GM08714 (cell line): ENCODE measurements around the gene RBM45.

Experiments
- H3K4me3 ChIP-seq: fragments of 200-500 bp; sonication (Bioruptor generic); 2 replicates; pipeline ENCODE4 v1.5.1; 2014; ENCODE audit warnings: mild to moderate bottlenecking, low read length, inconsistent platforms
- ZNF274 ChIP-seq: IDR thresholded peaks from 2 replicates; pipeline ENCODE4 v1.6.1; 2012; ENCODE audit warnings: mild to moderate bottlenecking, low read depth, low read length

The RBM45 gene

DNA sequence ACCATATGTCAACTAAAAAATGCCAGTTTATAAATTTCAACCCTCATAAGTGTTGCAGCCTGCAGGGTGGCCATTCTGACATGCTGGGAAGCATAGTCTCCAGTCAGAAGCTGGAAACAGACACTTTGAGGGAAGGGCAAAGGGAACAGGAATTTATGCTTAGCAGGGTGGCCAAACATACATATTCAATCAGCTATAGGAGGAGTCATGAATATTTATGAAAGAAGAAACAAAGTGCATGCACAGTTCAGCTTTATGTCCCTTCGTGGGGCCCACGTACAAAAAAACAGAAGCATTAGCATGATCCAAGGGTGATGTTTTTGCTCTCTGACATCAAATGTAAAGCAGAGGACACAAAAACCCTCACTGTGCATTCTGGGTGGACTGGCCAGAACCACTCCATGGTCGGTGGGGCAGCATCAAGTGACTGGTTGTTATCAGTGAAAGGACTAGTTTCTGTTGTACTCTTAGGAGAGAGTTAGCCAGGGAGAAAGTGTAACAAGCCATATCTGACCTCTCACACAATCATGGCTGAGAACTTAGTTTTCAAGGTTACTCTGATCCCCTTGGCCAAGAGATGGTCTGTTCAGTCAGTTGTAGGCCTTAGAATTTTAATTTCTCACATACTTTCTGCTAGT lies 29.7 kb upstream of the RBM45 start:
- TF ChIP-seq ZNF274, result no peak
- no peak overlapping the region for H3K4me3 ChIP-seq

DNA sequence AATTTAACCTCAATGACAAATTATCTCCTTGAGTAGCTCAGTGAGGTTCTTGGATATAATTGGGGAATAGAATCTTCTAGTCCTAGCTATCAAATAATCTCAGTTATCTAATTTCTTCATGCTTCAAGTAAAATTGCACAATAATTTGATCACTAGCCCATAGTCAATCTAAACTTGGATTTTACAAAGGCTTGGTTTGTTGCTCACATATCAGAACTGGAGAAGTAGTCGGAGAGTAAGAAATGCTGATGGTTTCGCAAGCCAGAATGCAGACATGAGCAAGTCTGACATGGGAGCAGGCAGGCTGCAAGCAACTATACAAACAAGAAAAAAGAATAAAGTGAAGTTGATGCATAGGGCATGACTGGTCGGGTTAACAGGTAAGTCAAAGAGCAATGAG lies 28.0 kb upstream of the RBM45 start:
- no peak overlapping the region for H3K4me3 ChIP-seq
- no peak for TF ChIP-seq ZNF274

DNA sequence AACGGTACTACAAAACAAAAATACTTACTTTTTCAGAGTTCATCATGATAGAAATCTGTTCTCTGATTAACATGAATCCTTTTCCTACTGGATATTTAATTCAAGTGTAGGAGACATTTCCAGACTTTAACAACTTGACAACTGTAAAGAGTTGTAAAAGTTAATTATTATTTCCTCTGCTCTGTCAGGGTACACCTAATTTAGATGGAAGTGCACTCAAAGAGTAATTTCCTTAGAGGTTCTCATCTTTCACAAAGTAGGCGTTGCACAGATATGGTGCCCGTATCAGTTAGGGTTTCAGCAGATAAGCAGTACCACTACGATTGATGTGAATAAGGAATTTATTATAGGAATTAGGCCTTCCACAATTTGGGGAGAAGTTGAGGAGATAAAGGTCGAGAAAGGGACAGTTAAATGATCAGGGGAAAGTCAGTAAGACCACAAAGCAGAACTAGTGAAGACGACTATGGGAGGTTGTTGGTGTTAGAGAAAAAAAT lies 23.4 kb upstream of the RBM45 start:
- no peak for TF ChIP-seq ZNF274
- no peak overlapping the region for H3K4me3 ChIP-seq

DNA sequence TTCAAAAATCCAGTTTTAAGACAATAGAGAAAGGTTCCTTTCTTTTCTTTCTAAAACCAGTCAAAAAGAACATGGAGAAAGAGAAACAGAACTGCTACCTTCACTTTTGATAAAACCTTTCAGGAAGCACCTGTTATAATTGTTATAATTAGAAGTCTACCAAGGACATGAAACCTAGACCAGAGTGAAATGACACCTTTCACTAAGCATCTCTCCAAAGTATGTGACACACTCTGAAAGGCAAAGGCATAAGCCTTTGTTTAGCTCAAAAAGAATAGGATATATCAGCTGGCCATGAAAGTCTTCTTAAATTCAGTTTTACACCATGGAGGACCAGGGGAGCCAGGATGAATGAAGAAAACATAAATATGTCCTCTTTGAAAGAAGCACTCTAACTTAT lies 18.8 kb upstream of the RBM45 start:
- H3K4me3 ChIP-seq, result no peak overlapping the region
- no peak for TF ChIP-seq ZNF274

DNA sequence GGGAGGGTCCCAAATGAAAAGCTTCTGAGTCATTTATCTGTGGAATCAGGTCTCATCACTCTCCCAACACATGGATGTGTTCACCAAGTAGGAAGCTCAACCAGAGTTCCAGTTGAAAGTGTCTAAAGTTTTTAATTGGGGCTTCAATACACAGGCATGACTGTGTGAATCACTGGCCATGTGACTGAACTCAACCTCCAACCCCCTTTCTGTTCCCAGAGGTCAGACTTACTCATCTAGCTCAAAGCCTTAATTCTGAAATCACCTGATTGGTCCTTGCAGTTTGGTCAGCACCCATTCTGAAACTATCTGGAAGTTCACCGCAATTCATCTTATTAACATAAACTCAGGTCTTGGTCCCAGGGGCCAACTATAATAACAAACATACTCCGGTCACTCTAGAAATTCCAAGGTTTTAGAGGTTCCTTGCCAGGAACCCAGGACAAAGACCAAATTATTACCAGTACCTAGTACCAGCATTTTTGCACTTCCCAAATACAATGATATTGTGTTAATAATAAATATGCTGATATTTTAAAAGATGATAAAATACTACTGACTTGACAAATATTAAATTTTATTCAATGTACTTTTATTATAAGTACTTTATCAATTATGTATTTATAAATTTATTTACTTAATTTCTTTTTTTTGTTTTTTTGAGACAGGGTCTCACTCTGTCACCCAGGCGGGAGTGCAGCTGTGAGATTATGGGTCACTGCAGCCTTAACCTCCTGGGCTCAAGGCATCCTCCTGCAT lies 10.7 kb upstream of the RBM45 start:
- TF ChIP-seq ZNF274, result no peak
- H3K4me3 ChIP-seq, result no peak overlapping the region

DNA sequence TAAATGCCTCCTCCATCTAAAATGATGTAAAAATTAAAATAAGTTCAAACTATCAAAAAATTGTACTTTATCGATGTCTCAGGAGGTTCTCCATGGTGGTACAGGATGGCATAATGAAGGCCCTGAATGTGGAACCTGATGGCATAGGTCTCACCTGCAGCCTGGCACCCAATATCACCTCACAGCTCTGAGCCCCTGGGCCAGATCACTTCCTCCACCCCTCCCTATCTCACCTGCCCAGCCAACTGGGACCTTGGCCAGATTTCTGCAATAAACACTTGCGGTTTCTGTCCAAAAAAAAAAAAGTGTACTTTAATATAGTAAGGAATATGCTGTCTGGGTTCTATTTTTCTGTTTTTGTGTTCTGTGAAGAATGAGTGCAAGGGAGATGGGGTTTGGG lies 6.7 kb upstream of the RBM45 start:
- no peak for TF ChIP-seq ZNF274
- H3K4me3 ChIP-seq, result no peak overlapping the region

DNA sequence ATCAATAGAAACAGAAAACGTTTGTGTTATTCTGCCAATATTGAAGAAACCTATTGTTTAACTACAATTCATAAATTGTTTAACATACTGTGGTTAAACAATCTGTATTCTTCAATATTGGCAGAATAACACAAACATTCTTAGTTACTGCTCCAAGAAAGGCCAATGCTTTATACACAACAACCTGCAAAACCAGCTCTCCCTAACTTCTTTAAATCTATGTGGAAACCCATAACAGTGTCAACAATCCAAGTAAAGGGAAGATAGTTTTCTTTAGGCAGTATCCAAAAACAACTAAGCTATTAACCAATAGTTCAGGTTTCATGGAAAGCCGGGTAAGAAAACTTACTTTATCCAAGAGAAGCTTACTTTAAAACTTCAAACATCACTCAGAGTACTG lies 6.2 kb upstream of the RBM45 start:
- TF ChIP-seq ZNF274, result no peak
- no peak overlapping the region for H3K4me3 ChIP-seq

DNA sequence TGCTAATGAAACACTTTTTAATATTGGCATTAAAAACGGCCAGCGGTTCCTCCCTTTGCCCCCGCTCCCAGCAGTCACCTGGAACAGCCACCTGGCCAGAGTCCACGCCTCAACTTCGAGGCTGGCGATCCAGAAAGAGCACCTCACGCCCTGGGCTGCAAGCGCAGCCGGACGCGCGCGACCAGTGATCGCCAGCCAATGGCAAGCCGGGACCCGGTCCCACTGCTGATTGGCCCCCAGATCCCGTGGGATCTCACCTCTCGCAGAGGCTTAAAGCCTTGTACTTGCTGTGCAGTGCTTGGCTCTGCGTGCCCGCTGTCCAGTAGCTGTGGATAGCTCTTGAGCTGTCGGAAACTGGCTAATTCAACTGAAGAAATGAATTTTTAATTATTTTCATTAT lies 4.1 kb upstream of the RBM45 start:
- no peak for TF ChIP-seq ZNF274
- H3K4me3 ChIP-seq, result no peak overlapping the region

DNA sequence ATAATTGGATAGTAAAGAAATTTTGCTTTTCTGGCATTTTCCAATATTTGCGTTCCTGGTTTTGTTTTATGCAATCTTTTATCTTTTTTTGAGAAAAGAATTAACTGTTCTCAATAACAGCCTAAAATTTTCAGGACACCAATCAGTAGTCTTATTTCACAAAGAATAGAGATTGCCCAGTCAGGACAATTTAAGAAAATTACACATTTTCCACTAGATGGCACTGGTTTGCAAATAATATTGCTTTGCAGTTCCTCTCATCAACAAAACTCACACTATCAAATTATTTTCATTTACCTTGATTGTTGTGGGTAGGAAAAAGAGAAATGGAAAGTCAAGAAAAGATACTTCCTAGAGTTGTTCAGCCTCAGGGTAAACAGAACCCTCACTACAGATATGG lies 2.4 kb upstream of the RBM45 start:
- no peak for TF ChIP-seq ZNF274
- H3K4me3 ChIP-seq, result no peak overlapping the region

DNA sequence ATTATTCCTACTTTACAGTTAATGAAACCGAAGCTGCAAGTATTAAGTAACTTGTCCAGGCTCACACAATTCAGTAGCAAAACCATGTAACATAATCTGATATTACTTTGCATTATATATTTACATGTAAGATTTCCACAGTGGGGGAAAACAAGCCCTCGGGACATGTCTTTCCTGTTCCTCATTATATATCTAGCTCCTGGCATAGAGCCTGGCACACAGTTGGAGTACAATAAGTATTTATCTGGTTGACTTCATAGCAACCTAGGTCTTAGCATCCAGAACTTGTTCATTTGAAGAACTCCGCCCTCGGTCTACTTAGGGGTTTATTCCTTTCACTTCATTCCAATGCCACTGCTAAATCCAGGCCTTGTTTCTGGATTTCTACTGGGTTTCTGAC lies 1.6 kb upstream of the RBM45 start:
- no peak for TF ChIP-seq ZNF274
- H3K4me3 ChIP-seq, result no peak overlapping the region

DNA sequence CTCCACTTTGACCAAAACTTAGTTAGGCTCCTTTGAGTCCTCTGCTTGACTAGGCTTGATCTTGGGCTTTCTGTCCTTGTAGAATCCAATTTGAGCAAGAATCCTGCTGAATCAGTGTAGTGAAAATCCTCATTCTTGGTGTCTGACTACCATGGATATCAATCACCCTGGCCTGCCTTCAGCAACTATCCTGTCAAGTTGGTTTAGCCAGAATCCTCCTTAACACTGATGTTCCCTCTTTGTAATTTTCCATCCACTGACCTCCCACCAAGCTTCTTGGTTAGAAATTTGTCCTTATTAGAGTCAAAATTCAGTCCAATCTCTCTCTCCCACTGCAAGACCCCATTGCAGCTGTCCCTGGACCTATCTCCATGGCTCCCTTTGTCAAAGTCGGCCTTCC lies 494 bp upstream of the RBM45 start:
- no peak for TF ChIP-seq ZNF274
- H3K4me3 ChIP-seq, result no peak overlapping the region

DNA sequence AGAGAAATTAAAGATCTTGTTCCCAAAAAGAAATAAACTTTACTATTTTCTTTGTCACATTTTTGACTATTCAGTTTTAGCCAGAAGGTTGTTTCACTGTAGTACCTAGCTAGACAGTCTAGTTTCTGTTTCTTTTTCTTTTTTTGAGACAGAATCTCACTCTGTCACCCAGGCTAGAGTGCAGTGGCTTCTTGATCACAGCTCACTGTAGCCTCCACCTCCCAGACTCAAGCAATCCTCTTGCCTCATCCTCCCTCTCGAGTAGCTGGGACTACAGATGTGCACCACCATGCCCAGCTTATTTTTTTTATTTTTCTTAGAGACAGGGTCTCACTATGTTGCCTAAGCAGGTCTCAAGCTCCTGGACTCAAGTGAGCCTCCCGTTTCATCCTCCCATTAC lies 2.2 kb downstream of the RBM45 start:
- peak overlapping the region; percentile 38; the same call in 1 of the 2 replicates for H3K4me3 ChIP-seq
- no peak for TF ChIP-seq ZNF274

DNA sequence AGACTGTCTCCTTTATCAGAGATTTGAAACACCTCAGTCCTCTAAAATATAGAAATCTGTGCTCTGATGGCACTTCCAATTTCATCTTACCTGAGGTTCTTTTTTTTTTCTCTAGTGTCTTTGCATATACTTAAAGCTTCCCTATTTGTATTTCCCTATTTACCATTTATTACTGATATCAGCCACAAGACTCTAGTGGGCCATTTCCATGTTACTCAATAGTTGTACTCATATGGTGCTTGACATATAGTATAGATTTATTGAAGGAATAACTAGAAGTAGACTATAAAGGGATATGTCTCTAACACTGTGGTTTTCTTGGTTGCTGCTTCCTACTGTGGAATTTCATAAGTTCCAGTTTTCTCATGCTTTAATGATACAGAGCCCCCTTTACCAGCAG lies 3.0 kb downstream of the RBM45 start:
- H3K4me3 ChIP-seq, result no peak overlapping the region
- TF ChIP-seq ZNF274, result no peak

DNA sequence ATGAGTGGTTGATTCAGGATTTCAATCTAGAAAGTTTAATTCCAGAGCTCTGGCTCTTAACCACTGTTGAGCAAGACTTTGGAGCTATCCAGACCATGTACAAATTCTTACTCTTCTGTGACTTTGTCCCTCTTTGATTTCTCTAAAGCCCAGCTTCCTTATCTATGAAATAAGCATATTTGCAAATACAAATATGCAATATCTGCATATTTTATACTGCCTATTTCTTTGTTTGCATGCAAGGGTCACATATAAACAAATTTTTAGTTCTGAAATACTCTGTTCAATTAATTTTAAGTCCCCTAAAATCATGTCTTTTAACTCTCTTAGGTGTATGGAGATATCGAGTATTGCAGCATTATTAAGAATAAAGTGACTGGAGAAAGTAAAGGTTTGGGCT lies 5.5 kb downstream of the RBM45 start:
- no peak for TF ChIP-seq ZNF274
- H3K4me3 ChIP-seq, result no peak overlapping the region

DNA sequence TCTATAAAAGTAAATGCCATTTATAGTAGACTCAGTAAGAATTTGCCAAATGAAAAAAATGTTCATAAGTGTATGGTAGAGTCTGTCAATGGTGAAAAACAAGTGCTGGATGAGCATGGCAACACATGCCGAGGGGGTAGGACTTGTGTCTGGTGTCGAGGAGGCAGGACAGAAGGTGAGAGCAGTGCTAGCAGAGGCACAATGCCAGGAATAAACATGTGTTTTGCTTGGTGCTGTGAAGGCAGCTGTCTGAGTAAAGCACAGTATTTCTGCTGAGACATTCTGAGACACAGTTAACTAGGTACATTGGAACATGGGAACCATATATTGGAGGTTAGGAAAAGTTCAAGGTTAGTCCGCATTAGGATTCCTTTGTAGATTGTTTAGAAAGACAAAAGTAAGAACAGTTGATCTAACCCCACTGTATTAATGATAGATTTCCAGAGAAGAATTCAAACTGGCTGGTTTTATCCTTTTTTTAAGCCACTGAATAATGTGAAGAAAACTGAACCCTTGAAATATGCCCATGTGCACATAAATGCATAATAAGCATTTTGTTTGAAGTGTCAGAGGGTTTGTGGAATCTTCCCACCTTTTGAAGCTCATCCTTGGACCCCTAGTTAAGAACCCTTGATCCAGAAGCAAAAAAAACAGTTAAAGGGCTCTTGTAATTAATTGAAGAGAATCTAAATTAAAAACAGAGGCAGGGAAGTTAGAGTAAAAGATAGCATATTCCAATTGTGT lies 7.1 kb downstream of the RBM45 start:
- TF ChIP-seq ZNF274, result no peak
- H3K4me3 ChIP-seq, result no peak overlapping the region
